22Rv1 (cell line): ENCODE results near the gene DUOX1.

Experiments used
- CTCF ChIP-seq: fragments of 450-650 bp; IDR thresholded peaks from 2 replicates; pipeline ENCODE4 v1.5.1; 2017; ENCODE audit warnings: mild to moderate bottlenecking
- ZFX ChIP-seq: fragments of 450-650 bp; IDR thresholded peaks from 2 replicates; pipeline ENCODE4 v1.6.1; 2017; ENCODE audit warnings: antibody characterized with exemption, borderline replicate concordance

- TF ChIP-seq ZFX (no peak), CTCF (no peak)
Observed at GRCh38 chr15:45097466-45097865, 32.3 kb upstream of the DUOX1 start.
